Stimulated activated naive CD8-positive, alpha-beta T cell treated with anti-CD3 and anti-CD28 coated beads, Interleukin-15, Interleukin-2, amounts not matched to agents 100 U/mL and 50 U/mL, for 24 hours (primary cell): ENCODE measurements around the gene DDX31.
"Not testable (repeated sequence)": the region's sequence is repeated elsewhere in the genome, so short reads cannot be mapped to it uniquely, and the experiment has no call there.

ENCODE experiments used
- ATAC-seq: fragments of 150-1000 bp; cut with Tn5 transposase; one replicate; pipeline ENCODE4 v1.10.0; 2021
- DNase-seq: peaks from one replicate; pipeline ENCODE4 v3.0.0; 2021

DDX31 gene

GRCh38 chr9:132669698-132670456 lies at the start of gene DDX31:
TSS of gene DDX31 (minus strand) at chr9:132669983. CDS start at chr9:132669934, 49 bp downstream.
- ATAC-seq (peak; percentile 94), DNase-seq (peak; percentile 89)

- not testable (repeated sequence) for ATAC-seq, DNase-seq
Observed at GRCh38 chr9:132718381-132718928, 48.7 kb upstream of the DDX31 start.

- no peak for DNase-seq
- no peak for ATAC-seq
Observed at GRCh38 chr9:132717326-132717945, 47.7 kb upstream of the DDX31 start.

- DNase-seq (no peak), ATAC-seq (no peak)
Observed at GRCh38 chr9:132716007-132716406, 46.2 kb upstream of the DDX31 start.

GRCh38 chr9:132712753-132713152 lies 43.0 kb upstream of the DDX31 start:
- ATAC-seq (no peak), DNase-seq (no peak)

- DNase-seq (no peak), ATAC-seq (no peak)
Observed at GRCh38 chr9:132711846-132712245, 42.1 kb upstream of the DDX31 start.

GRCh38 chr9:132711152-132711551 lies 41.4 kb upstream of the DDX31 start:
- ATAC-seq, DNase-seq: not testable (repeated sequence)

- ATAC-seq (no peak), DNase-seq (no peak)
Observed at GRCh38 chr9:132710333-132710732, 40.5 kb upstream of the DDX31 start.

- DNase-seq (no peak), ATAC-seq (no peak)
Observed at GRCh38 chr9:132708769-132709430, 39.1 kb upstream of the DDX31 start.

GRCh38 chr9:132708239-132708638 lies 38.5 kb upstream of the DDX31 start:
- DNase-seq (no peak), ATAC-seq (no peak)

- DNase-seq, result no peak
Observed at GRCh38 chr9:132703336-132703735, 33.6 kb upstream of the DDX31 start.

GRCh38 chr9:132702254-132702653 lies 32.5 kb upstream of the DDX31 start:
- ATAC-seq (no peak), DNase-seq (no peak)

More at GRCh38 chr9:132703336-132703735, 33.6 kb upstream of the DDX31 start:
- no peak for ATAC-seq

GRCh38 chr9:132699956-132700355 lies 30.2 kb upstream of the DDX31 start:
- no peak for DNase-seq
- no peak for ATAC-seq

GRCh38 chr9:132698989-132699388 lies 29.2 kb upstream of the DDX31 start:
- DNase-seq (no peak), ATAC-seq (no peak)

- ATAC-seq, result no peak
- DNase-seq, result no peak
Observed at GRCh38 chr9:132697230-132697629, 27.4 kb upstream of the DDX31 start.

- ATAC-seq, result peak; percentile 76
- DNase-seq, result peak; percentile 10
Observed at GRCh38 chr9:132694144-132694543, 24.4 kb upstream of the DDX31 start.

GRCh38 chr9:132690696-132691095 lies 20.9 kb upstream of the DDX31 start:
- no peak for DNase-seq

GRCh38 chr9:132683873-132684272 lies 14.1 kb upstream of the DDX31 start:
- DNase-seq (no peak), ATAC-seq (no peak)

More at GRCh38 chr9:132690696-132691095, 20.9 kb upstream of the DDX31 start:
- no peak for ATAC-seq

- ATAC-seq (no peak), DNase-seq (no peak)
Observed at GRCh38 chr9:132681561-132681960, 11.8 kb upstream of the DDX31 start.

GRCh38 chr9:132679946-132680625 lies 10.3 kb upstream of the DDX31 start:
- DNase-seq, result no peak
- peak; percentile 61 for ATAC-seq

GRCh38 chr9:132677976-132678375 lies 8.2 kb upstream of the DDX31 start:
- ATAC-seq, result no peak
- DNase-seq, result no peak

- ATAC-seq, result no peak
- DNase-seq, result no peak
Observed at GRCh38 chr9:132674485-132674884, 4.7 kb upstream of the DDX31 start.
